K562 (cell line): ENCODE measurements around the gene PRELID2. TPM values are rescaled to one million over a fixed set of nuclear protein-coding genes. Genes with fewer than 3 reads are reported as not detected.
A peak's percentile ranks its signal among the peaks of the same experiment; 100 is the strongest.

Source experiments
- ATAC-seq: fragments of 200-7000 bp; cut with Tn5 transposase; 3 replicates; pipeline ENCODE4 v1.9.1; 2020; ENCODE audit warnings: moderate library complexity
- BruUV-seq: library from RNA; stranded (reverse); fragments of 400-500 nt; replicated peaks from 2 replicates; lab custom pipeline; 2021; lab: Mats Ljungman, UMichigan
- CTCF ChIA-PET: fragments of 300-600 bp; formaldehyde crosslinking; extraction: SDS; loops from one replicate; lab custom pipeline; 2021; ENCODE audit warnings: low intra/inter-chr PET ratio; lab: Yijun Ruan, JAX
- POLR2A ChIA-PET: fragments of 300-600, 350-650 bp; sonication (Branson Sonifier 250); formaldehyde crosslinking; extraction: SDS; loops from one replicate; lab custom pipeline; 2021; ENCODE audit warnings: antibody characterized with exemption, inconsistent platforms; lab: Yijun Ruan, JAX
- DNase-seq, 4 experiments: peaks; one replicate each; pipeline versions ENCODE4 v3.0.0 to v3.0.0-alpha.2; 2011 to 2018; ENCODE audit warnings: low spot score in 3 of 4, mixed read lengths in 3 of 4; ENCODE audit errors: extremely low read depth in 1 of 4
- FAIRE-seq: peaks from 2 replicates; lab custom pipeline; 2011; peaks lifted over from hg19 to GRCh38; lab: Jason Lieb, UNC
- H2AFZ ChIP-seq: 2 replicates; pipeline ENCODE4 v1.6.0; 2011; ENCODE audit warnings: low read depth, low read length, control low read depth, inconsistent platforms
- H3K27ac ChIP-seq: fragments of 200-600 bp; 3 replicates; pipeline ENCODE4 v1.8.0; 2011; ENCODE audit warnings: low read depth, mild to moderate bottlenecking, control low read depth, inconsistent platforms, low read length, moderate library complexity, mixed read lengths; ENCODE audit errors: extremely low read depth
- H3K27me3 ChIP-seq, 2 experiments: fragments of 300-600 bp in 1 of 2; 2 replicates in 1 of 2; 3 replicates in 1 of 2; pipeline versions ENCODE4 v1.6.0 to v1.8.0; 2011; ENCODE audit warnings: inconsistent platforms in 2 of 2, low read length in 2 of 2, mild to moderate bottlenecking in 1 of 2, mixed read lengths in 1 of 2, moderate library complexity in 1 of 2; ENCODE audit not compliant: control insufficient read depth in 2 of 2, insufficient read depth in 2 of 2
- H3K36me3 ChIP-seq: fragments of 300-600 bp; 3 replicates; pipeline ENCODE4 v1.8.0; 2011; ENCODE audit warnings: mild to moderate bottlenecking, low read length, inconsistent platforms; ENCODE audit not compliant: control insufficient read depth, insufficient read depth
- H3K4me1 ChIP-seq, 2 experiments: fragments of 200-600 bp in 1 of 2; replicated peaks in 1 of 2; 2 replicates in 1 of 2; 3 replicates in 1 of 2; pipeline versions ENCODE4 v1.5.1 to v1.8.0; 2011; ENCODE audit warnings: inconsistent platforms in 2 of 2, low read length in 2 of 2, mild to moderate bottlenecking in 1 of 2, mixed read lengths in 1 of 2, moderate library complexity in 1 of 2; ENCODE audit not compliant: control insufficient read depth in 2 of 2, insufficient read depth in 2 of 2
- H3K4me2 ChIP-seq: 2 replicates; pipeline ENCODE4 v1.6.1; 2011; ENCODE audit warnings: low read length, control low read depth, inconsistent platforms, mixed read lengths; ENCODE audit not compliant: insufficient read depth
- H3K4me3 ChIP-seq: fragments of 200-600 bp; sonication (generic), shearing (Covaris generic); 2 replicates; pipeline ENCODE4 v1.5.1; 2016; ENCODE audit warnings: control low read depth, inconsistent platforms
- H3K79me2 ChIP-seq: fragments of 200-600 bp; 3 replicates; pipeline ENCODE4 v1.8.0; 2011; ENCODE audit warnings: low read length, inconsistent platforms; ENCODE audit not compliant: control insufficient read depth, insufficient read depth
- H3K9ac ChIP-seq, 2 experiments: 2 replicates each; pipeline versions ENCODE4 v1.6.0 to v1.6.1; 2011; ENCODE audit warnings: low read depth in 2 of 2, low read length in 2 of 2, control low read depth in 1 of 2, inconsistent platforms in 1 of 2, mild to moderate bottlenecking in 1 of 2, mixed read lengths in 1 of 2; ENCODE audit not compliant: insufficient read depth in 1 of 2
- H3K9me1 ChIP-seq: one replicate; pipeline ENCODE4 v1.6.0; 2011; ENCODE audit warnings: inconsistent platforms, mild to moderate bottlenecking, low read length, moderate library complexity; ENCODE audit not compliant: control insufficient read depth, insufficient read depth
- H3K9me3 ChIP-seq: replicated peaks from 2 replicates; pipeline ENCODE4 v1.5.1; 2011; ENCODE audit warnings: low read depth, low read length, inconsistent platforms; ENCODE audit not compliant: control insufficient read depth, insufficient read depth
- H4K20me1 ChIP-seq: replicated peaks from 2 replicates; pipeline ENCODE4 v1.6.1; 2011; ENCODE audit warnings: low read length, inconsistent platforms, mixed read lengths; ENCODE audit not compliant: control insufficient read depth, insufficient read depth
- ARHGAP35 ChIP-seq: fragments of 450-650 bp; IDR thresholded peaks from 2 replicates; pipeline ENCODE4 v1.6.1; 2018; ENCODE audit not compliant: partially characterized antibody
- FIP1L1 ChIP-seq: fragments of 200-400 bp; formaldehyde crosslinking; IDR thresholded peaks from 2 replicates; pipeline ENCODE4 v1.6.1; 2018; ENCODE audit warnings: mild to moderate bottlenecking, low read depth, low read length; ENCODE audit not compliant: poor library complexity, severe bottlenecking
- FOXP1 ChIP-seq: sonication (generic); formaldehyde crosslinking; IDR thresholded peaks from 2 replicates; pipeline ENCODE4 v1.8.0; 2022; ENCODE audit warnings: mild to moderate bottlenecking, missing genetic modification reagents
- HMGXB4 ChIP-seq: sonication (generic); formaldehyde crosslinking; IDR thresholded peaks from 2 replicates; pipeline ENCODE4 v1.8.1; 2023; ENCODE audit warnings: mild to moderate bottlenecking, missing genetic modification reagents
- SMC3 ChIP-seq: conservative IDR thresholded peaks from 2 replicates; pipeline ENCODE4 v1.6.1; 2011; ENCODE audit warnings: low read depth, low read length, improper control_type of control experiment; ENCODE audit not compliant: insufficient read depth
- SRSF7 ChIP-seq: fragments of 200-400 bp; formaldehyde crosslinking; optimal IDR thresholded peaks from 2 replicates; pipeline ENCODE3; 2017; ENCODE audit warnings: mild to moderate bottlenecking, low read depth, low read length
- ZNF184 ChIP-seq: sonication (generic); formaldehyde crosslinking; IDR thresholded peaks from 2 replicates; pipeline ENCODE4 v1.5.0; 2020; ENCODE audit warnings: missing genetic modification reagents
- ZNF324 ChIP-seq: fragments of 250-450 bp; sonication (Bioruptor Pico); IDR thresholded peaks from 2 replicates; pipeline ENCODE4 v1.4.0; 2020; ENCODE audit warnings: mild to moderate bottlenecking
- ZNF407 ChIP-seq: fragments of 450-650 bp; IDR thresholded peaks from 2 replicates; pipeline ENCODE4 v1.6.1; 2016; ENCODE audit warnings: low read depth
- WGBS: fragments of 100-300 bp; shearing (Covaris generic); methylation state at CpG from one replicate; pipeline ENCODE4 v1.1.6; 2016; ENCODE audit warnings: low coverage, mixed read lengths; ENCODE audit not compliant: insufficient coverage; ENCODE audit errors: missing lambda C conversion rate; 5-methylcytosine and 5-hydroxymethylcytosine counted together
- in situ Hi-C: fragments of 300-500 bp; cut with MboI; formaldehyde crosslinking; loops from 4 replicates; pipeline ENCODE4 v1.15.0; 2018; ENCODE audit warnings: inconsistent platforms, mixed read lengths
- intact Hi-C: fragments of 100-400 bp; cut with micrococcal nuclease; formaldehyde crosslinking; loops from 2 replicates; pipeline ENCODE4 v1.14.2; 2022
- polyA plus RNA-seq, 8 experiments: library from polyadenylated mRNA; depleted of rRNA in 4 of 8; stranded (reverse) in 5 of 8; unstranded in 3 of 8; fragments of >200 nt; fragmentation: Nextera tagmentation in 2 of 8; fragmentation: Illumina TruSeq in 1 of 8; extraction: Ambion mirVana in 2 of 8; extraction: Trizol in 1 of 8; gene quantifications; 2 replicates each; pipeline versions ENCODE4 v1.2.1 to v1.2.3, GENCODE V29; 2011 to 2014; ENCODE audit warnings: inconsistent platforms in 1 of 8, missing spikeins in 1 of 8
- total RNA-seq, 7 experiments: library from RNA; depleted of rRNA in 6 of 7; stranded (reverse); fragments of >200 nt in 6 of 7; fragmentation: Illumina TruSeq in 2 of 7; extraction: Trizol in 2 of 7; gene quantifications; 2 replicates each; pipeline versions ENCODE4 v1.2.1 to v1.2.3, GENCODE V29; 2011 to 2021; ENCODE audit warnings: low replicate concordance in 1 of 7
- TF ChIP-seq, protein P1 (sequence below): fragments of 250-450 bp; sonication (Bioruptor Pico); IDR thresholded peaks from 2 replicates; pipeline ENCODE4 v1.5.0; 2021

The PRELID2 gene
- total and polyA plus RNA-seq, 9 of the 15 experiments (the other 6 are each of a cell fraction or from before 2014, with no cell fraction given) = 6.4 to 68.2 (median 28.8) TPM

DNA sequence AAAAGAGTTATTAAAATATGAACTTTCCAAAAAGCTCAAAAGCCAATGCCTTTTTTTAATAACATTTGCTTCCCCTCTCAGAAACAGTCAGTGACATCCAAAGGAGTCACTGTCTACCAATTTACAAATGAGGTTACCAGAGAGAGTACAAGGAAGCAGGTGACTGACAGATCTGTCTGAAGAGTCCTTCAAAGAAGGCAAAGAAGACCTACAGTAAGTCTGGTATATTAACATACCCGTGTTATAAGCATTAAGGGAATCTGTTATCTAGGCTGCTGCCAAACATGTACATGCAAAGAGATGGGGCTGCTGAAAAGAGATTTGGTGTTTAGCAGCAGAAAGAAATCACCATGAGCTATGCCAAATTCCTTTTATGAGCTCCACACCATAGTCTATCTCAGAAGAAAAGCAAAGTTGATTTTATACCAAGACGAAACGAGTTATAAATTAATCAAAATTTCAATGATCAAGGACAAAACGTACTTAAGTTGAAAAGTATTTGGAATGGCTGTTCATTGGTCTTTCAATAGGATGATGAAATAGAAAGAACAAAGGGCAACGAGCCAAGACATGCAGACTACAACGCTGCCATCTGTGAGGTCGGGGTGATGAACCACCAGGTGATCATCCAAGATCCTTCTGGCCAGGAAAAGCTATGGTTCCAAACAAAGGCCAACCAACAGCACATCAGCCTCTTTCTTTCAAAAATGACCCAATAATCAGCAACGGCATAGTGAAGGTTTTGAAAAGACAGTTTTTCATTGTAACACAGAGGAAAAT, 8.1 kb downstream of the PRELID2 start:
- Histone ChIP-seq H3K79me2 (peaks cover 56% of the 10 kb centered on the region), H3K9me3 (no peaks in the 10 kb centered on the region), H4K20me1 (no peaks in the 10 kb centered on the region), H3K4me2 (peak overlapping the region; percentile 48), H3K9me1 (no peaks in the 10 kb centered on the region), H3K4me1 (peaks cover 3 to 32% of the 10 kb centered on the region in 2 experiments; a peak in 3 of 5 replicates), H3K9ac (no peak overlapping the region), H3K27me3 (no peaks in the 10 kb centered on the region), H3K36me3 (peaks cover 3% of the 10 kb centered on the region; the same call in 1 of the 3 replicates), H3K27ac (peak overlapping the region; percentile 3; the same call in 1 of the 3 replicates), H3K4me3 (no peak overlapping the region), H2AFZ (peak overlapping the region; percentile 18; the same call in 1 of the 2 replicates)
- ChIA-PET CTCF (interaction anchor here (1.1 kb wide), 1 partner anchor 141 kb away, joined by 3 read pairs; no protein-coding TSS in a partner anchor), POLR2A (no interaction called here)
- DNase-seq (peak in 3 of 4 experiments; percentile 41 to 50 (median 44)), FAIRE-seq (no peak), ATAC-seq (peak; percentile 67)
- in situ Hi-C loops = no loop called here
- BruUV-seq = no TSS peak
- intact Hi-C loops = loop anchor here (1.0 to 5.0 kb wide), 3 partner anchors 35 to 222 kb away; no protein-coding TSS in a partner anchor
- 12% methylated on average over 8 of the region's 8 CpGs for WGBS
- TF ChIP-seq ZNF184 (CRISPR knock-in tag) (no peak), ARHGAP35 (no peak), ZNF324 (CRISPR knock-in tag) (no peak), SMC3 (no peak), FIP1L1 (no peak), FOXP1 (no peak), ZNF407 (no peak), SRSF7 (no peak), HMGXB4 (no peak)
- TF ChIP-seq, protein P1, sequence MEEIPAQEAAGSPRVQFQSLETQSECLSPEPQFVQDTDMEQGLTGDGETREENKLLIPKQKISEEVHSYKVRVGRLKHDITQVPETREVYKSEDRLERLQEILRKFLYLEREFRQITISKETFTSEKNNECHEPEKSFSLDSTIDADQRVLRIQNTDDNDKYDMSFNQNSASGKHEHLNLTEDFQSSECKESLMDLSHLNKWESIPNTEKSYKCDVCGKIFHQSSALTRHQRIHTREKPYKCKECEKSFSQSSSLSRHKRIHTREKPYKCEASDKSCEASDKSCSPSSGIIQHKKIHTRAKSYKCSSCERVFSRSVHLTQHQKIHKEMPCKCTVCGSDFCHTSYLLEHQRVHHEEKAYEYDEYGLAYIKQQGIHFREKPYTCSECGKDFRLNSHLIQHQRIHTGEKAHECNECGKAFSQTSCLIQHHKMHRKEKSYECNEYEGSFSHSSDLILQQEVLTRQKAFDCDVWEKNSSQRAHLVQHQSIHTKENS = no peak
